KMS-11 (cell line): ENCODE data around the gene RPL32.

Experiments used
- H2AFZ ChIP-seq: fragments of 200-600 bp; sonication (generic); 2 replicates; pipeline ENCODE4 v1.6.1; 2016; ENCODE audit warnings: antibody characterized with exemption, mixed run types, low read depth
- H3K27ac ChIP-seq: fragments of 200-600 bp; sonication (generic); 2 replicates; pipeline ENCODE4 v1.6.1; 2016; ENCODE audit warnings: mild to moderate bottlenecking, mixed run types
- H3K27me3 ChIP-seq: fragments of 200-600 bp; sonication (generic); 2 replicates; pipeline ENCODE4 v1.6.1; 2017; ENCODE audit warnings: mild to moderate bottlenecking, low read depth, mixed run types, moderate library complexity; ENCODE audit not compliant: insufficient read depth
- H3K36me3 ChIP-seq: fragments of 200-600 bp; sonication (generic); 2 replicates; pipeline ENCODE4 v1.6.1; 2017; ENCODE audit warnings: mild to moderate bottlenecking, mixed run types; ENCODE audit not compliant: insufficient read depth
- H3K4me1 ChIP-seq: fragments of 200-600 bp; sonication (generic); 2 replicates; pipeline ENCODE4 v1.6.1; 2016; ENCODE audit warnings: mild to moderate bottlenecking, low read depth, mixed run types; ENCODE audit not compliant: poor library complexity, severe bottlenecking
- H3K4me2 ChIP-seq: fragments of 200-600 bp; sonication (generic); 2 replicates; pipeline ENCODE4 v1.7.0; 2016; ENCODE audit warnings: mild to moderate bottlenecking, mixed run types
- H3K4me3 ChIP-seq: fragments of 200-600 bp; sonication (generic); IDR thresholded peaks from 2 replicates; pipeline ENCODE4 v1.6.1; 2017; ENCODE audit warnings: low read depth, low read length, mixed read lengths; ENCODE audit not compliant: insufficient read depth
- H3K79me2 ChIP-seq: fragments of 200-600 bp; sonication (generic); 2 replicates; pipeline ENCODE4 v1.6.1; 2016; ENCODE audit warnings: low read depth, mixed run types; ENCODE audit not compliant: insufficient read depth
- H3K9ac ChIP-seq: fragments of 200-600 bp; sonication (generic); 2 replicates; pipeline ENCODE4 v1.6.1; 2016; ENCODE audit warnings: mild to moderate bottlenecking, mixed run types
- H4K20me1 ChIP-seq: fragments of 200-600 bp; sonication (generic); 2 replicates; pipeline ENCODE4 v1.6.1; 2016; ENCODE audit warnings: mild to moderate bottlenecking, mixed run types; ENCODE audit not compliant: insufficient read depth
- TF ChIP-seq, protein P1 (sequence below): fragments of 200-600 bp; sonication (generic); conservative IDR thresholded peaks from 2 replicates; pipeline ENCODE4 v1.6.1; 2017; ENCODE audit warnings: low read depth, mild to moderate bottlenecking, antibody characterized with exemption, low read length, moderate library complexity, mixed read lengths

Gene RPL32

DNA sequence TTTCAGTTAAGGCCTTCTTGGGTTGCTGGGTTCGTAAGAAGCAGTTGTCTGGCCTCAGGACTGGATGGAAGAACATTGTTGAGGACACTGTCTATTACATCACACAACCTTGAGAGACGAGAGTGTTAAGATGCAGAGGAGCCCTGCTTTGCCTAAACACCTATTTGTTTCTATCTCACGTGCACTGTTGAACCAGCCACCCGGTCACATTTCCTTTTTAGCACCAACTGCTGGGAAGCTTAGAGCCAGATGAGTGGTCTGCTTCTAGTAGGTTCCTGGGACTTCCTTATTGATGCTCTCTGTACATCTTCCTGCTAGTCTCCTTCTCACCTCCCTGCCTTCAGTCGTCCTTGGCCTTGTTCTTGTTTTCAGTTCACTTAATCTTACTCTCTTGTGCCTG, 22.6 kb downstream of the RPL32 start:
- H3K79me2 ChIP-seq, result no peaks in the 10 kb centered on the region
- no peak overlapping the region for H3K9ac ChIP-seq
- no peak overlapping the region for H3K4me2 ChIP-seq
- H2AFZ ChIP-seq, result no peak overlapping the region
- H3K27me3 ChIP-seq, result no peaks in the 10 kb centered on the region
- H3K4me1 ChIP-seq, result peaks cover 3% of the 10 kb centered on the region
- no peak overlapping the region for H3K4me3 ChIP-seq
- no peaks in the 10 kb centered on the region for H3K36me3 ChIP-seq
- no peak overlapping the region for H3K27ac ChIP-seq
- TF ChIP-seq, protein P1, sequence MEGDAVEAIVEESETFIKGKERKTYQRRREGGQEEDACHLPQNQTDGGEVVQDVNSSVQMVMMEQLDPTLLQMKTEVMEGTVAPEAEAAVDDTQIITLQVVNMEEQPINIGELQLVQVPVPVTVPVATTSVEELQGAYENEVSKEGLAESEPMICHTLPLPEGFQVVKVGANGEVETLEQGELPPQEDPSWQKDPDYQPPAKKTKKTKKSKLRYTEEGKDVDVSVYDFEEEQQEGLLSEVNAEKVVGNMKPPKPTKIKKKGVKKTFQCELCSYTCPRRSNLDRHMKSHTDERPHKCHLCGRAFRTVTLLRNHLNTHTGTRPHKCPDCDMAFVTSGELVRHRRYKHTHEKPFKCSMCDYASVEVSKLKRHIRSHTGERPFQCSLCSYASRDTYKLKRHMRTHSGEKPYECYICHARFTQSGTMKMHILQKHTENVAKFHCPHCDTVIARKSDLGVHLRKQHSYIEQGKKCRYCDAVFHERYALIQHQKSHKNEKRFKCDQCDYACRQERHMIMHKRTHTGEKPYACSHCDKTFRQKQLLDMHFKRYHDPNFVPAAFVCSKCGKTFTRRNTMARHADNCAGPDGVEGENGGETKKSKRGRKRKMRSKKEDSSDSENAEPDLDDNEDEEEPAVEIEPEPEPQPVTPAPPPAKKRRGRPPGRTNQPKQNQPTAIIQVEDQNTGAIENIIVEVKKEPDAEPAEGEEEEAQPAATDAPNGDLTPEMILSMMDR, result no peak
- H4K20me1 ChIP-seq, result no peaks in the 10 kb centered on the region

DNA sequence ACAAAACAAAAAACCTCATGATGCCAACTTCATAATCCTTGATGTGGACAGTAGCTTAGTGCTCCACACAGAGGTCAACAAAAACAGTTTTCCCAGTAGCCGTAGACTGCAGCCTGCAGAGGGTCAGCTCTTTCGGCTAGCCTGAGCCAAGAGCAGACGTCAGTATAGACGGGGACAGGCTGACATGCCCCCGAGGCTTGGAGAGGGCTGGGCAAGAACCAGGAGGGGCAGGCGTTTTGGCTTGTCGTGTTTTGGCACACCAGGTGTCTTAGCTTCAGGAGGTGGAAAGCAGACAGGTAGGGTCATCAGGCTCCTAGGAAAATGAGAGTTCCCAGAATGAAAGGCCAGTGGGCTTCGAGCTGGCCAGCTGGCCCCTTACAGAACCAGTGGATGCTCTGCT, 23.1 kb downstream of the RPL32 start:
- Histone ChIP-seq H3K4me1 (peaks cover 3% of the 10 kb centered on the region), H3K27ac (no peak overlapping the region), H4K20me1 (no peaks in the 10 kb centered on the region), H2AFZ (no peak overlapping the region), H3K4me2 (no peak overlapping the region), H3K4me3 (no peak overlapping the region), H3K9ac (no peak overlapping the region), H3K36me3 (no peaks in the 10 kb centered on the region), H3K79me2 (no peaks in the 10 kb centered on the region), H3K27me3 (no peaks in the 10 kb centered on the region)
- TF ChIP-seq, protein P1, result no peak

DNA sequence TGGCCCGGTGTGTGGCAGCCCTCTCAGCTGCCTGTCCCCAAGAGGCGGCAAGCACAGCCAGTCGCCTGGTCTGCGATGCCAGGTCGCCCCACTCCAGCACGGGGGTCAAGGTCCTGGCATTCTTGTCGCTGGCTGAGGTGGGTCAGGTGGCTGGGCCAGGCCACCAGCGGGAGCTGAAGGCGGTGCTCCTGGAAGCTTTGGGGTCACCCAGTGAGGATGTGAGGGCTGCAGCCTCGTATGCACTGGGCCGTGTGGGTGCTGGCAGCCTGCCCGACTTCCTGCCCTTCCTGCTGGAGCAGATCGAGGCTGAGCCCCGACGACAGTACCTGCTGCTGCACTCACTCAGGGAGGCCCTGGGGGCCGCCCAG, 24.0 kb downstream of the RPL32 start:
- Histone ChIP-seq H3K27ac (no peak overlapping the region), H3K4me2 (no peak overlapping the region), H2AFZ (no peak overlapping the region), H3K36me3 (no peaks in the 10 kb centered on the region), H3K4me3 (no peak overlapping the region), H3K79me2 (no peaks in the 10 kb centered on the region), H3K4me1 (no peaks in the 10 kb centered on the region), H3K9ac (no peak overlapping the region), H4K20me1 (no peaks in the 10 kb centered on the region), H3K27me3 (no peaks in the 10 kb centered on the region)
- TF ChIP-seq, protein P1, result no peak

DNA sequence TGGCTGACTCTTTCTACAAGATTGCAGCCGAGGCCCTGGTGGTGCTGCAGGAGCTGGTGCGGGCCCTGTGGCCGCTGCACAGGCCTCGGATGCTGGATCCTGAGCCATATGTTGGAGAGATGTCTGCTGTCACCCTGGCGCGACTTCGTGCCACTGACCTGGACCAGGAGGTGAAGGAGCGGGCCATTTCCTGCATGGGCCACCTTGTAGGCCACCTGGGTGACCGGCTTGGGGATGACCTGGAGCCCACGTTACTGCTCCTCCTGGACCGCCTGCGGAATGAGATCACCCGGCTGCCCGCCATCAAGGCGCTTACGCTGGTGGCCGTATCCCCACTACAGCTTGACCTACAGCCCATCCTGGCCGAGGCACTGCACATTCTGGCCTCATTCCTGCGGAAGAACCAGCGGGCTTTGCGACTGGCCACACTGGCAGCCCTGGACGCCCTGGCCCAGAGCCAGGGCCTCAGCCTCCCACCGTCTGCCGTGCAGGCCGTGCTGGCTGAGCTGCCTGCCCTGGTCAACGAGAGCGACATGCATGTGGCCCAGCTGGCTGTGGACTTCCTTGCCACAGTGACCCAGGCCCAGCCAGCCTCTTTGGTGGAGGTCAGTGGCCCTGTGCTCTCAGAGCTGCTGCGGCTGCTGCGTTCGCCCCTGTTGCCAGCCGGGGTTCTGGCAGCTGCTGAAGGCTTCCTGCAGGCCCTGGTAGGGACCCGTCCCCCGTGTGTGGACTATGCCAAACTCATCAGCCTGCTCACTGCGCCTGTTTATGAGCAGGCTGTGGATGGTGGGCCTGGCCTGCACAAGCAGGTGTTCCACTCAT, 24.6 kb downstream of the RPL32 start:
- no peaks in the 10 kb centered on the region for H3K4me1 ChIP-seq
- TF ChIP-seq, protein P1, result no peak
- no peak overlapping the region for H2AFZ ChIP-seq
- H4K20me1 ChIP-seq, result no peaks in the 10 kb centered on the region
- no peaks in the 10 kb centered on the region for H3K36me3 ChIP-seq
- H3K27ac ChIP-seq, result no peak overlapping the region
- no peaks in the 10 kb centered on the region for H3K79me2 ChIP-seq
- H3K9ac ChIP-seq, result no peak overlapping the region
- H3K4me2 ChIP-seq, result no peak overlapping the region
- no peak overlapping the region for H3K4me3 ChIP-seq
- H3K27me3 ChIP-seq, result no peaks in the 10 kb centered on the region
